GM23338 (cell line): ENCODE data around the gene BMP8A. TPM values are rescaled to one million over a fixed set of nuclear protein-coding genes. Genes with fewer than 3 reads are reported as not detected.
"Not testable (repeated sequence)": the region's sequence is repeated elsewhere in the genome, so short reads cannot be mapped to it uniquely, and the experiment has no call there.

Experiments
- ATAC-seq: fragments of 200-7000 bp; cut with Tn5 transposase; 3 replicates; pipeline ENCODE4 v1.9.1; 2020
- DNase-seq: peaks from one replicate; pipeline ENCODE4 v3.0.0-alpha.2; 2015; ENCODE audit warnings: low spot score
- H2AFZ ChIP-seq: fragments of 200-600 bp; sonication (generic); 2 replicates; pipeline ENCODE4 v1.8.0; 2016; ENCODE audit warnings: antibody characterized with exemption, mild to moderate bottlenecking, moderate library complexity
- H3F3A ChIP-seq: fragments of 200-600 bp; sonication (generic); replicated peaks from 2 replicates; pipeline ENCODE4 v1.8.0; 2017; ENCODE audit warnings: antibody characterized with exemption, mixed run types, low read depth
- H3K27ac ChIP-seq: fragments of 200-600 bp; sonication (generic); 2 replicates; pipeline ENCODE4 v1.6.1; 2016; ENCODE audit warnings: low read depth
- H3K27me3 ChIP-seq: fragments of 200-600 bp; sonication (generic); 2 replicates; pipeline ENCODE4 v1.8.0; 2016; ENCODE audit warnings: mild to moderate bottlenecking, mixed run types, moderate library complexity; ENCODE audit not compliant: insufficient read depth
- H3K36me3 ChIP-seq: fragments of 200-600 bp; sonication (generic); 2 replicates; pipeline ENCODE4 v1.8.0; 2016; ENCODE audit warnings: mild to moderate bottlenecking; ENCODE audit not compliant: insufficient read depth
- H3K4me1 ChIP-seq: fragments of 200-600 bp; sonication (generic); 2 replicates; pipeline ENCODE4 v1.8.0; 2016; ENCODE audit warnings: mild to moderate bottlenecking, moderate library complexity; ENCODE audit not compliant: insufficient read depth
- H3K4me2 ChIP-seq: fragments of 200-600 bp; sonication (generic); 2 replicates; pipeline ENCODE4 v1.7.1; 2017; ENCODE audit warnings: mixed run types
- H3K4me3 ChIP-seq: fragments of 200-600 bp; sonication (generic); 2 replicates; pipeline ENCODE4 v1.6.1; 2016; ENCODE audit warnings: mixed run types
- H3K79me2 ChIP-seq: fragments of 200-600 bp; sonication (generic); replicated peaks from 2 replicates; pipeline ENCODE4 v1.8.0; 2017; ENCODE audit warnings: mild to moderate bottlenecking; ENCODE audit not compliant: insufficient read depth
- H3K9me2 ChIP-seq: fragments of 200-600 bp; sonication (generic); 2 replicates; pipeline ENCODE4 v1.8.0; 2017; ENCODE audit not compliant: insufficient read depth
- H4K20me1 ChIP-seq: fragments of 200-600 bp; sonication (generic); replicated peaks from 2 replicates; pipeline ENCODE4 v1.8.0; 2017; ENCODE audit warnings: mild to moderate bottlenecking; ENCODE audit not compliant: insufficient read depth
- H3K27ac Mint-ChIP-seq: 2 replicates; pipeline ENCODE4 v1.8.0; 2020; ENCODE audit warnings: inconsistent platforms, mild to moderate bottlenecking, moderate library complexity, mixed read lengths
- H3K27me3 Mint-ChIP-seq: 3 replicates; pipeline ENCODE4 v1.8.0; 2022; ENCODE audit warnings: low read depth, mild to moderate bottlenecking, moderate library complexity, mixed read lengths, inconsistent platforms; ENCODE audit not compliant: insufficient read depth, poor library complexity
- H3K36me3 Mint-ChIP-seq: 3 replicates; pipeline ENCODE4 v1.8.0; 2021; ENCODE audit warnings: low read depth, mild to moderate bottlenecking, inconsistent platforms, moderate library complexity, mixed read lengths
- H3K4me1 Mint-ChIP-seq: 3 replicates; pipeline ENCODE4 v1.8.0; 2020; ENCODE audit warnings: mild to moderate bottlenecking, inconsistent platforms, mixed read lengths
- H3K4me3 Mint-ChIP-seq: 3 replicates; pipeline ENCODE4 v1.8.0; 2021; ENCODE audit warnings: moderate library complexity, mild to moderate bottlenecking, inconsistent platforms, mixed read lengths
- H3K9me3 Mint-ChIP-seq: 3 replicates; pipeline ENCODE4 v1.8.0; 2020; ENCODE audit warnings: moderate library complexity, mild to moderate bottlenecking, inconsistent platforms, mixed read lengths
- CREB1 ChIP-seq: fragments of 250-450 bp; sonication (Bioruptor Pico); IDR thresholded peaks from 2 replicates; pipeline ENCODE4 v1.5.0; 2020; ENCODE audit warnings: low read depth, mild to moderate bottlenecking, moderate library complexity
- EZH2 ChIP-seq: fragments of 200-600 bp; sonication (generic); IDR thresholded peaks from one replicate; pipeline ENCODE4 v1.8.0; 2017; ENCODE audit warnings: antibody characterized with exemption, mild to moderate bottlenecking, low read depth; ENCODE audit not compliant: unreplicated experiment
- EZH2phosphoT487 ChIP-seq: fragments of 200-600 bp; sonication (generic); IDR thresholded peaks from one replicate; pipeline ENCODE4 v1.8.1; 2018; ENCODE audit warnings: antibody characterized with exemption; ENCODE audit not compliant: unreplicated experiment
- JUNB ChIP-seq: IDR thresholded peaks from one replicate; pipeline ENCODE4 v1.6.1; 2016; ENCODE audit warnings: antibody characterized with exemption; ENCODE audit not compliant: unreplicated experiment
- NANOG ChIP-seq: IDR thresholded peaks from 2 replicates; pipeline ENCODE4 v1.6.1; 2016; ENCODE audit warnings: antibody characterized with exemption, borderline replicate concordance
- POLR2AphosphoS5 ChIP-seq: IDR thresholded peaks from 2 replicates; pipeline ENCODE4 v1.6.1; 2016; ENCODE audit warnings: antibody characterized with exemption, low read depth
- STAT1 ChIP-seq: IDR thresholded peaks from one replicate; pipeline ENCODE4 v1.6.1; 2016; ENCODE audit warnings: antibody characterized with exemption; ENCODE audit not compliant: unreplicated experiment
- ZNF114 ChIP-seq: fragments of 250-450 bp; sonication (Bioruptor Pico); IDR thresholded peaks from 2 replicates; pipeline ENCODE4 v1.5.0; 2020; ENCODE audit warnings: mild to moderate bottlenecking, moderate library complexity
- ZNF331 ChIP-seq: fragments of 250-450 bp; sonication (Bioruptor Pico); IDR thresholded peaks from 2 replicates; pipeline ENCODE4 v1.5.0; 2020; ENCODE audit warnings: low read depth, mild to moderate bottlenecking, moderate library complexity
- polyA plus RNA-seq: library from polyadenylated mRNA; unstranded; fragments of >200 nt; fragmentation: Nextera tagmentation; extraction: Ambion mirVana; gene quantifications from 2 replicates; pipeline ENCODE4 v1.2.1, GENCODE V29; 2016
- total RNA-seq: library from RNA; depleted of rRNA; stranded (reverse); fragments of >200 nt; shearing (Covaris generic); gene quantifications from 2 replicates; pipeline ENCODE4 v1.2.3, GENCODE V29; 2014
- TF ChIP-seq, protein P1 (sequence below): IDR thresholded peaks from 2 replicates; pipeline ENCODE4 v1.6.1; 2016; ENCODE audit warnings: antibody characterized with exemption
- TF ChIP-seq, protein P2 (sequence below), 2 experiments: fragments of 200-600 bp in 1 of 2; sonication (generic) in 1 of 2; conservative IDR thresholded peaks; 2 replicates each; pipeline versions ENCODE4 v1.5.1 to v1.6.1; 2016 to 2017; ENCODE audit warnings: antibody characterized with exemption in 2 of 2, low read depth in 2 of 2, mild to moderate bottlenecking in 2 of 2, moderate library complexity in 1 of 2
- TF ChIP-seq, protein P3 (sequence below): IDR thresholded peaks from one replicate; pipeline ENCODE4 v1.6.1; 2018; ENCODE audit warnings: antibody characterized with exemption; ENCODE audit not compliant: unreplicated experiment

Gene BMP8A
- total and polyA plus RNA-seq, 2 experiments from 2014 or later = 0.34 to 0.63 TPM

DNA sequence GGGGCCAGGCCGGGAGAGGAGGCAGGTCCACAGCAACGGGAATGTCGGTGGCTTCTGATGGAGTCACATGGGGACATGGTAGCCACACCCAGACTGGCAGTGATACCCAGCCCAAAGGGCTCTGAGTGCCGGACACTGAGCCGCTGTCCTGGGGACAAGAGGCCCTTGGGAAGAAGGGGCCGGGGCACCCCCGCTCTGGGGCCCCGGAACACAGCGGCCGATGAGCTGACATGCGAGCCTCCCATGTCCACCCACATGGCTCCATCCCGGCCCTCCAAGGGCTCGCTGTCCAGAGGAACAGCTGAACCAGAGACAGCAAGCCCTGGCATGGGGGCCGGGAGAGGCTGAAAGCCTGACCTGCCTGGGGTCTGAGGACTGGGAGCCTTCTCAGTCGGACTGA is 7.4 kb downstream of the BMP8A start:
- H3K27me3 ChIP-seq, H3K27ac ChIP-seq, H3K79me2 ChIP-seq, ATAC-seq, H3K9me3 Mint-ChIP-seq, H3K36me3 ChIP-seq, DNase-seq, H3K4me3 Mint-ChIP-seq, H2AFZ ChIP-seq, H3K4me3 ChIP-seq, H3K36me3 Mint-ChIP-seq, H3K4me2 ChIP-seq, H3K4me1 ChIP-seq, H4K20me1 ChIP-seq, H3F3A ChIP-seq, H3K9me2 ChIP-seq, H3K27ac Mint-ChIP-seq: not testable (repeated sequence)
- H3K4me1 Mint-ChIP-seq = peaks cover 12% of the 10 kb centered on the region
- H3K27me3 Mint-ChIP-seq = peaks cover 23% of the 10 kb centered on the region

DNA sequence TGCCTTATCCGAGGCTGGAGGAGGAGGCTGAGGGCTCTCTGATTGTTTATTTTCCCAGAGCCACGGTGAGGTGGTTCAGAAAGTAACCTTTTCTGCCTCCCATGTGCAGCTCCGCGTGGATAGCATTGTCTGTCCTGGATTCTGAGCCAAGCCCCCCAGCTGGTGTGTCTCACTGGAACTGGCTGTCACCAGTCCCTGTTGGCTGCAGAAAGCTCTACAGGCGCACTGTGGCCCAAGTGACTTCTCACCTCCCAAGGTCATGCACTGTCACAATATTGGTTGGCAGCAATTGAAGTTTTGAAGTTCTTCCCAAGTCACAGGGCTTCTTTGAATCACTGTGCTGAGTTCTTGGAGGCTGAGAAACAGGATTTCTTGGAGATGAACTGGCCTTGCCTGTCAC is 8.2 kb downstream of the BMP8A start:
- H3K27me3 ChIP-seq = peaks cover under 1% of the 10 kb centered on the region; the same call in 1 of the 2 replicates
- H3K9me2 ChIP-seq = no peaks in the 10 kb centered on the region
- DNase-seq (no peak), ATAC-seq (no peak)
- H3K36me3 ChIP-seq = no peaks in the 10 kb centered on the region
- no peak overlapping the region for H3K27ac ChIP-seq
- no peak overlapping the region for H3K4me3 ChIP-seq
- no peak overlapping the region for H3K4me3 Mint-ChIP-seq
- H3F3A ChIP-seq = no peaks in the 10 kb centered on the region
- TF ChIP-seq STAT1 = no peak
- TF ChIP-seq ZNF331 (CRISPR knock-in tag) = no peak
- no peak for TF ChIP-seq CREB1 (CRISPR knock-in tag)
- no peaks in the 10 kb centered on the region for H3K79me2 ChIP-seq
- peaks cover 15% of the 10 kb centered on the region for H3K27me3 Mint-ChIP-seq
- H3K9me3 Mint-ChIP-seq = no peaks in the 10 kb centered on the region
- H3K4me1 Mint-ChIP-seq = peaks cover 12% of the 10 kb centered on the region
- no peak overlapping the region for H2AFZ ChIP-seq
- H3K4me1 ChIP-seq = 0 out of 2 replicates have a peak, but pooled peaks cover 9% of the 10 kb centered on the region
- H3K4me2 ChIP-seq = no peak overlapping the region
- no peak overlapping the region for H3K27ac Mint-ChIP-seq
- no peaks in the 10 kb centered on the region; the same call in 2 of the 3 replicates for H3K36me3 Mint-ChIP-seq
- no peaks in the 10 kb centered on the region for H4K20me1 ChIP-seq

DNA sequence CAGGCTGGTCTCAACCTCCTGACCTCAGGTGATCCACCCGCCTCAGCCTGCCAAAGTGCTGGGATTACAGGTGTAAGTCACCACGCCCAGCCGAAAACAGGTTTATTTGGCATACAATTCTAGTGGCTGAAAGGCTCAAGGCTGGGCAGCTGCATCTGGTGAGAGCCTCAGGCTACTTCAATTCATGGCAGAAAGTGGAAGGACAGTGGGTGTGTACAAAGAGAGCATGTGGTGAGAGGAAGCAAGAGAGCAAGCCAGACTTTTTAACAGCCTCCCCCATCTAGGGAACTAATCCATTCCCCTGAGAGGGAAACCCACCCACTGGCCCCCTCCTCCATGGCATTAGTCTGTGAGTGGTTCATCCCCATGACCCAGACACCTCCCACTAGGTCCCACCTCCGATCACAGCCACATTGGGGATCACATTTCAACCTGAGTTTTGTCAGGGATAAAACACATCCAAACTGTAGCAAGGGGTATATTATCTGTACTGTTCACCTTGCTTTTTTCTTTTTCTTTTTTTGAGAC is 9.5 kb downstream of the BMP8A start:
- Histone ChIP-seq H3K36me3 (no peaks in the 10 kb centered on the region), H3K4me3 (no peak overlapping the region), H3K79me2 (no peaks in the 10 kb centered on the region), H4K20me1 (no peaks in the 10 kb centered on the region), H3K4me1 (0 out of 2 replicates have a peak, but pooled peaks cover 9% of the 10 kb centered on the region), H3K27ac (no peak overlapping the region), H3K9me2 (no peaks in the 10 kb centered on the region), H3F3A (no peaks in the 10 kb centered on the region), H3K4me2 (no peak overlapping the region), H2AFZ (no peak overlapping the region), H3K27me3 (no peaks in the 10 kb centered on the region)
- H3K27ac Mint-ChIP-seq = no peak overlapping the region
- DNase-seq = no peak
- H3K36me3 Mint-ChIP-seq = no peaks in the 10 kb centered on the region; the same call in 2 of the 3 replicates
- H3K27me3 Mint-ChIP-seq = peaks cover 14% of the 10 kb centered on the region
- H3K9me3 Mint-ChIP-seq = no peaks in the 10 kb centered on the region
- no peak; the same call in 2 of the 3 replicates for ATAC-seq
- H3K4me3 Mint-ChIP-seq = no peak overlapping the region
- peaks cover 12% of the 10 kb centered on the region for H3K4me1 Mint-ChIP-seq
- TF ChIP-seq CREB1 (CRISPR knock-in tag) (no peak), STAT1 (no peak), EZH2phosphoT487 (no peak), NANOG (no peak), JUNB (no peak), EZH2 (no peak), POLR2AphosphoS5 (no peak), ZNF331 (CRISPR knock-in tag) (no peak), ZNF114 (CRISPR knock-in tag) (no peak)
- TF ChIP-seq, protein P1, sequence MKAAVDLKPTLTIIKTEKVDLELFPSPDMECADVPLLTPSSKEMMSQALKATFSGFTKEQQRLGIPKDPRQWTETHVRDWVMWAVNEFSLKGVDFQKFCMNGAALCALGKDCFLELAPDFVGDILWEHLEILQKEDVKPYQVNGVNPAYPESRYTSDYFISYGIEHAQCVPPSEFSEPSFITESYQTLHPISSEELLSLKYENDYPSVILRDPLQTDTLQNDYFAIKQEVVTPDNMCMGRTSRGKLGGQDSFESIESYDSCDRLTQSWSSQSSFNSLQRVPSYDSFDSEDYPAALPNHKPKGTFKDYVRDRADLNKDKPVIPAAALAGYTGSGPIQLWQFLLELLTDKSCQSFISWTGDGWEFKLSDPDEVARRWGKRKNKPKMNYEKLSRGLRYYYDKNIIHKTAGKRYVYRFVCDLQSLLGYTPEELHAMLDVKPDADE = no peak
- TF ChIP-seq, protein P2, sequence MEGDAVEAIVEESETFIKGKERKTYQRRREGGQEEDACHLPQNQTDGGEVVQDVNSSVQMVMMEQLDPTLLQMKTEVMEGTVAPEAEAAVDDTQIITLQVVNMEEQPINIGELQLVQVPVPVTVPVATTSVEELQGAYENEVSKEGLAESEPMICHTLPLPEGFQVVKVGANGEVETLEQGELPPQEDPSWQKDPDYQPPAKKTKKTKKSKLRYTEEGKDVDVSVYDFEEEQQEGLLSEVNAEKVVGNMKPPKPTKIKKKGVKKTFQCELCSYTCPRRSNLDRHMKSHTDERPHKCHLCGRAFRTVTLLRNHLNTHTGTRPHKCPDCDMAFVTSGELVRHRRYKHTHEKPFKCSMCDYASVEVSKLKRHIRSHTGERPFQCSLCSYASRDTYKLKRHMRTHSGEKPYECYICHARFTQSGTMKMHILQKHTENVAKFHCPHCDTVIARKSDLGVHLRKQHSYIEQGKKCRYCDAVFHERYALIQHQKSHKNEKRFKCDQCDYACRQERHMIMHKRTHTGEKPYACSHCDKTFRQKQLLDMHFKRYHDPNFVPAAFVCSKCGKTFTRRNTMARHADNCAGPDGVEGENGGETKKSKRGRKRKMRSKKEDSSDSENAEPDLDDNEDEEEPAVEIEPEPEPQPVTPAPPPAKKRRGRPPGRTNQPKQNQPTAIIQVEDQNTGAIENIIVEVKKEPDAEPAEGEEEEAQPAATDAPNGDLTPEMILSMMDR (conservative IDR thresholded peaks at IDR 0.05; ENCODE audit: low read depth in 2 of 2) = no peak
- TF ChIP-seq, protein P3, sequence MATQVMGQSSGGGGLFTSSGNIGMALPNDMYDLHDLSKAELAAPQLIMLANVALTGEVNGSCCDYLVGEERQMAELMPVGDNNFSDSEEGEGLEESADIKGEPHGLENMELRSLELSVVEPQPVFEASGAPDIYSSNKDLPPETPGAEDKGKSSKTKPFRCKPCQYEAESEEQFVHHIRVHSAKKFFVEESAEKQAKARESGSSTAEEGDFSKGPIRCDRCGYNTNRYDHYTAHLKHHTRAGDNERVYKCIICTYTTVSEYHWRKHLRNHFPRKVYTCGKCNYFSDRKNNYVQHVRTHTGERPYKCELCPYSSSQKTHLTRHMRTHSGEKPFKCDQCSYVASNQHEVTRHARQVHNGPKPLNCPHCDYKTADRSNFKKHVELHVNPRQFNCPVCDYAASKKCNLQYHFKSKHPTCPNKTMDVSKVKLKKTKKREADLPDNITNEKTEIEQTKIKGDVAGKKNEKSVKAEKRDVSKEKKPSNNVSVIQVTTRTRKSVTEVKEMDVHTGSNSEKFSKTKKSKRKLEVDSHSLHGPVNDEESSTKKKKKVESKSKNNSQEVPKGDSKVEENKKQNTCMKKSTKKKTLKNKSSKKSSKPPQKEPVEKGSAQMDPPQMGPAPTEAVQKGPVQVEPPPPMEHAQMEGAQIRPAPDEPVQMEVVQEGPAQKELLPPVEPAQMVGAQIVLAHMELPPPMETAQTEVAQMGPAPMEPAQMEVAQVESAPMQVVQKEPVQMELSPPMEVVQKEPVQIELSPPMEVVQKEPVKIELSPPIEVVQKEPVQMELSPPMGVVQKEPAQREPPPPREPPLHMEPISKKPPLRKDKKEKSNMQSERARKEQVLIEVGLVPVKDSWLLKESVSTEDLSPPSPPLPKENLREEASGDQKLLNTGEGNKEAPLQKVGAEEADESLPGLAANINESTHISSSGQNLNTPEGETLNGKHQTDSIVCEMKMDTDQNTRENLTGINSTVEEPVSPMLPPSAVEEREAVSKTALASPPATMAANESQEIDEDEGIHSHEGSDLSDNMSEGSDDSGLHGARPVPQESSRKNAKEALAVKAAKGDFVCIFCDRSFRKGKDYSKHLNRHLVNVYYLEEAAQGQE = no peak
